SK-N-SH (cell line): ENCODE data around the gene MARS1. TPM values are rescaled to one million over a fixed set of nuclear protein-coding genes. Genes with fewer than 3 reads are reported as not detected.

ENCODE experiments used
- CTCF ChIA-PET: fragments of 300-600, 350-600 bp; formaldehyde crosslinking; extraction: SDS; loops from one replicate; lab custom pipeline; 2021; lab: Yijun Ruan, JAX
- POLR2A ChIA-PET: fragments of 350-600 bp; sonication (Branson Sonifier 250); formaldehyde crosslinking; extraction: SDS; loops from one replicate; lab custom pipeline; 2020; ENCODE audit warnings: antibody characterized with exemption, inconsistent platforms; lab: Yijun Ruan, JAX
- DNase-seq: peaks from one replicate; pipeline ENCODE4 v3.0.0; 2012
- H2AFZ ChIP-seq: fragments of 200-600 bp; sonication (generic); 2 replicates; pipeline ENCODE4 v1.8.1; 2016; ENCODE audit warnings: antibody characterized with exemption, mild to moderate bottlenecking, low read depth
- H3F3A ChIP-seq: fragments of 200-600 bp; sonication (generic); replicated peaks from 2 replicates; pipeline ENCODE3; 2016; ENCODE audit warnings: antibody characterized with exemption, mild to moderate bottlenecking; ENCODE audit not compliant: insufficient read depth
- H3K27ac ChIP-seq, 2 experiments: fragments of 200-500 bp in 1 of 2; fragments of 200-600 bp in 1 of 2; sonication (Bioruptor generic) in 1 of 2; sonication (generic), shearing (Covaris generic) in 1 of 2; 2 replicates each; pipeline versions ENCODE4 v1.5.1 to v1.6.1; 2014 to 2016; ENCODE audit warnings: low read depth in 2 of 2, inconsistent platforms in 1 of 2, low read length in 1 of 2, mild to moderate bottlenecking in 1 of 2, mixed read lengths in 1 of 2
- H3K27me3 ChIP-seq: fragments of 200-600 bp; sonication (generic), shearing (Covaris generic); 2 replicates; pipeline ENCODE4 v1.6.1; 2016; ENCODE audit warnings: mixed run types; ENCODE audit not compliant: insufficient read depth
- H3K36me3 ChIP-seq, 2 experiments: fragments of 200-500 bp in 1 of 2; fragments of 200-600 bp in 1 of 2; sonication (Bioruptor generic) in 1 of 2; sonication (generic) in 1 of 2; replicated peaks in 1 of 2; 2 replicates each; pipeline versions ENCODE3 to v1.5.1; 2014 to 2016; ENCODE audit warnings: low read length in 1 of 2, mild to moderate bottlenecking in 1 of 2; ENCODE audit not compliant: insufficient read depth in 2 of 2, control insufficient read depth in 1 of 2
- H3K4me1 ChIP-seq, 2 experiments: fragments of 200-500 bp in 1 of 2; fragments of 200-600 bp in 1 of 2; sonication (Bioruptor generic) in 1 of 2; sonication (generic), shearing (Covaris generic) in 1 of 2; 2 replicates each; pipeline versions ENCODE4 v1.5.1 to v1.6.1; 2014 to 2016; ENCODE audit warnings: low read depth in 1 of 2, low read length in 1 of 2, mixed run types in 1 of 2; ENCODE audit not compliant: insufficient read depth in 2 of 2, control insufficient read depth in 1 of 2
- H3K4me2 ChIP-seq: fragments of 200-600 bp; sonication (generic), shearing (Covaris generic); 2 replicates; pipeline ENCODE4 v1.6.1; 2017; ENCODE audit warnings: mixed run types
- H3K4me3 ChIP-seq, 2 experiments: fragments of 200-500 bp in 1 of 2; fragments of 200-600 bp in 1 of 2; sonication (Bioruptor generic) in 1 of 2; sonication (generic), shearing (Covaris generic) in 1 of 2; 2 replicates each; pipeline versions ENCODE4 v1.5.1 to v1.8.1; 2014 to 2016; ENCODE audit warnings: low read depth in 2 of 2, inconsistent platforms in 1 of 2, low read length in 1 of 2, mild to moderate bottlenecking in 1 of 2, mixed read lengths in 1 of 2, moderate library complexity in 1 of 2
- H3K79me2 ChIP-seq: fragments of 200-600 bp; sonication (generic); 2 replicates; pipeline ENCODE4 v1.8.1; 2017; ENCODE audit warnings: mild to moderate bottlenecking; ENCODE audit not compliant: insufficient read depth
- H3K9ac ChIP-seq: fragments of 200-600 bp; sonication (generic); 2 replicates; pipeline ENCODE4 v1.6.1; 2017; ENCODE audit warnings: mixed run types
- H3K9me2 ChIP-seq: fragments of 200-600 bp; sonication (generic); 2 replicates; pipeline ENCODE4 v1.6.1; 2017; ENCODE audit warnings: mixed run types
- H3K9me3 ChIP-seq: fragments of 200-600 bp; sonication (generic); 2 replicates; pipeline ENCODE4 v1.6.1; 2017; ENCODE audit warnings: mixed run types, mild to moderate bottlenecking, moderate library complexity
- H4K20me1 ChIP-seq: fragments of 200-600 bp; sonication (generic); 2 replicates; pipeline ENCODE4 v1.6.1; 2017; ENCODE audit warnings: mild to moderate bottlenecking, mixed run types; ENCODE audit not compliant: insufficient read depth
- CTCF ChIP-seq: fragments of 200-600 bp; sonication (generic); IDR thresholded peaks from 2 replicates; pipeline ENCODE4 v1.6.1; 2017; ENCODE audit warnings: antibody characterized with exemption, mild to moderate bottlenecking, moderate library complexity
- FOSL2 ChIP-seq: IDR thresholded peaks from 2 replicates; pipeline ENCODE4 v1.4.0; 2012; ENCODE audit warnings: low read depth, mild to moderate bottlenecking, moderate library complexity, borderline replicate concordance
- FOXJ3 ChIP-seq: sonication (generic); formaldehyde crosslinking; IDR thresholded peaks from 2 replicates; pipeline ENCODE4 v1.5.1; 2020; ENCODE audit warnings: mild to moderate bottlenecking, missing genetic modification reagents
- GABPA ChIP-seq: IDR thresholded peaks from 2 replicates; pipeline ENCODE4 v1.4.0; 2012; ENCODE audit warnings: low read depth, mild to moderate bottlenecking
- GATA2 ChIP-seq: sonication (generic); formaldehyde crosslinking; IDR thresholded peaks from 2 replicates; pipeline ENCODE4 v1.5.0; 2020; ENCODE audit warnings: mild to moderate bottlenecking, missing genetic modification reagents
- JUND ChIP-seq: IDR thresholded peaks from 2 replicates; pipeline ENCODE4 v1.4.0; 2012
- MAX ChIP-seq: IDR thresholded peaks from 2 replicates; pipeline ENCODE4 v1.4.0; 2012; ENCODE audit warnings: low read depth
- MXI1 ChIP-seq: IDR thresholded peaks from 2 replicates; pipeline ENCODE4 v1.6.1; 2012; ENCODE audit warnings: mild to moderate bottlenecking, low read depth, low read length, improper control_type of control experiment
- NRF1 ChIP-seq: IDR thresholded peaks from 2 replicates; pipeline ENCODE4 v1.6.1; 2012; ENCODE audit warnings: low read depth, mild to moderate bottlenecking, low read length
- RAD21 ChIP-seq: IDR thresholded peaks from 2 replicates; pipeline ENCODE4 v1.6.1; 2012; ENCODE audit warnings: mild to moderate bottlenecking, low read length
- REST ChIP-seq: IDR thresholded peaks from 2 replicates; pipeline ENCODE4 v1.6.1; 2012; ENCODE audit warnings: mild to moderate bottlenecking, low read depth, low read length, moderate library complexity
- RFX5 ChIP-seq: IDR thresholded peaks from 2 replicates; pipeline ENCODE4 v1.6.1; 2012; ENCODE audit warnings: mild to moderate bottlenecking, improper control_type of control experiment, low read length
- TAF1 ChIP-seq: IDR thresholded peaks from 2 replicates; pipeline ENCODE4 v1.6.1; 2012; ENCODE audit warnings: low read depth, mild to moderate bottlenecking, low read length, moderate library complexity, borderline replicate concordance
- TCF12 ChIP-seq: IDR thresholded peaks from 2 replicates; pipeline ENCODE4 v1.4.0; 2012
- TEAD4 ChIP-seq: IDR thresholded peaks from 2 replicates; pipeline ENCODE4 v1.4.0; 2012; ENCODE audit warnings: mild to moderate bottlenecking, borderline replicate concordance; ENCODE audit not compliant: insufficient read depth
- USF2 ChIP-seq: fragments of 150-350 bp; IDR thresholded peaks from 2 replicates; pipeline ENCODE4 v1.6.1; 2017; ENCODE audit warnings: antibody characterized with exemption, low read length, low read depth, borderline replicate concordance
- YY1 ChIP-seq: IDR thresholded peaks from 2 replicates; pipeline ENCODE4 v1.4.0; 2012; ENCODE audit warnings: low read depth, mild to moderate bottlenecking
- ZBTB33 ChIP-seq: IDR thresholded peaks from 2 replicates; pipeline ENCODE4 v1.4.0; 2012; ENCODE audit warnings: low read depth, borderline replicate concordance
- WGBS: methylation state at CpG from one replicate; pipeline ENCODE4 v1.1.6; 2017; ENCODE audit warnings: low lambda C conversion rate; 5-methylcytosine and 5-hydroxymethylcytosine counted together
- polyA plus RNA-seq, 3 experiments: library from polyadenylated mRNA; depleted of rRNA; stranded (reverse); fragments of >200 nt; gene quantifications; 2 replicates each; pipeline ENCODE4 v1.2.3, GENCODE V29; 2012
- TF ChIP-seq, protein P1 (sequence below): IDR thresholded peaks from 2 replicates; pipeline ENCODE4; 2012

Gene MARS1
- polyA plus RNA-seq, 1 of the 3 experiments (the other 2 are of a cell fraction) = 158 TPM

DNA sequence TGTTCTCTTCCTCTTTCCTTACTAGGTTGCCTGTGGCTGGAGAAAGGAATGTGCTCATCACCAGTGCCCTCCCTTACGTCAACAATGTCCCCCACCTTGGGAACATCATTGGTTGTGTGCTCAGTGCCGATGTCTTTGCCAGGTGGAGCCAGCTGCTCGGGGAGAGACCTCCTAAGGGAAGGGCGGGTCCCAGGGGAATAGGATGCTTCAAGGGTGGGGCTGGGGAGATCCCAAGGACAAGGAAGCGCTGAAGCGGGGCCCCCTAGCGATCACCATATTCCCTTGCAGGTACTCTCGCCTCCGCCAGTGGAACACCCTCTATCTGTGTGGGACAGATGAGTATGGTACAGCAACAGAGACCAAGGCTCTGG lies 10.2 kb downstream of the MARS1 start:
- H3K27ac ChIP-seq = no peak overlapping the region
- H2AFZ ChIP-seq = no peak overlapping the region
- H3K4me3 ChIP-seq = no peak overlapping the region
- H3F3A ChIP-seq = peaks cover 6% of the 10 kb centered on the region
- H4K20me1 ChIP-seq = no peaks in the 10 kb centered on the region
- H3K4me2 ChIP-seq = no peak overlapping the region
- H3K36me3 ChIP-seq = peaks cover 47 to 67% of the 10 kb centered on the region in 2 experiments
- no peaks in the 10 kb centered on the region for H3K9me2 ChIP-seq
- H3K27me3 ChIP-seq = no peaks in the 10 kb centered on the region
- ChIA-PET POLR2A (interaction anchor here (1.3 to 1.4 kb wide), 3 partner anchors 10 to 22 kb away, joined by 3 to 8 read pairs (median 6); partner anchors contain the start of gene DDIT3), CTCF (interaction anchor here (0.8 to 1.4 kb wide), 3 partner anchors 39 to 284 kb away, joined by 3 to 5 read pairs (median 3); partner anchors contain the start of gene GLI1)
- H3K4me1 ChIP-seq = no peaks in the 10 kb centered on the region
- no peaks in the 10 kb centered on the region for H3K9me3 ChIP-seq
- WGBS = 90% methylated on average over 9 of the region's 9 CpGs
- DNase-seq = no peak
- H3K9ac ChIP-seq = no peak overlapping the region
- TF ChIP-seq TAF1 = no peak
- TF ChIP-seq MAX = no peak
- TF ChIP-seq MXI1 = no peak
- no peak for TF ChIP-seq RFX5
- TF ChIP-seq TEAD4 = no peak
- TF ChIP-seq GATA2 (CRISPR knock-in tag) = no peak
- no peak for TF ChIP-seq TCF12
- TF ChIP-seq, protein P1, sequence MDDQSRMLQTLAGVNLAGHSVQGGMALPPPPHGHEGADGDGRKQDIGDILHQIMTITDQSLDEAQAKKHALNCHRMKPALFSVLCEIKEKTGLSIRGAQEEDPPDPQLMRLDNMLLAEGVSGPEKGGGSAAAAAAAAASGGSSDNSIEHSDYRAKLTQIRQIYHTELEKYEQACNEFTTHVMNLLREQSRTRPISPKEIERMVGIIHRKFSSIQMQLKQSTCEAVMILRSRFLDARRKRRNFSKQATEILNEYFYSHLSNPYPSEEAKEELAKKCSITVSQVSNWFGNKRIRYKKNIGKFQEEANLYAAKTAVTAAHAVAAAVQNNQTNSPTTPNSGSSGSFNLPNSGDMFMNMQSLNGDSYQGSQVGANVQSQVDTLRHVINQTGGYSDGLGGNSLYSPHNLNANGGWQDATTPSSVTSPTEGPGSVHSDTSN = no peak
- TF ChIP-seq CTCF = no peak
- no peak for TF ChIP-seq REST
- no peak for TF ChIP-seq FOSL2
- no peak for TF ChIP-seq GABPA
- TF ChIP-seq RAD21 = no peak
- no peak for TF ChIP-seq NRF1
- TF ChIP-seq ZBTB33 = no peak
- no peak for TF ChIP-seq JUND
- no peak for TF ChIP-seq USF2
- no peak for TF ChIP-seq YY1
- TF ChIP-seq FOXJ3 (CRISPR knock-in tag) = no peak
- H3K79me2 ChIP-seq = peaks cover 3% of the 10 kb centered on the region; the same call in 1 of the 2 replicates
